ENCODE results near the gene SF3B2.
"Not testable (repeated sequence)": the region's sequence is repeated elsewhere in the genome, so short reads cannot be mapped to it uniquely, and the experiment has no call there.

SF3B2 gene, protein sequence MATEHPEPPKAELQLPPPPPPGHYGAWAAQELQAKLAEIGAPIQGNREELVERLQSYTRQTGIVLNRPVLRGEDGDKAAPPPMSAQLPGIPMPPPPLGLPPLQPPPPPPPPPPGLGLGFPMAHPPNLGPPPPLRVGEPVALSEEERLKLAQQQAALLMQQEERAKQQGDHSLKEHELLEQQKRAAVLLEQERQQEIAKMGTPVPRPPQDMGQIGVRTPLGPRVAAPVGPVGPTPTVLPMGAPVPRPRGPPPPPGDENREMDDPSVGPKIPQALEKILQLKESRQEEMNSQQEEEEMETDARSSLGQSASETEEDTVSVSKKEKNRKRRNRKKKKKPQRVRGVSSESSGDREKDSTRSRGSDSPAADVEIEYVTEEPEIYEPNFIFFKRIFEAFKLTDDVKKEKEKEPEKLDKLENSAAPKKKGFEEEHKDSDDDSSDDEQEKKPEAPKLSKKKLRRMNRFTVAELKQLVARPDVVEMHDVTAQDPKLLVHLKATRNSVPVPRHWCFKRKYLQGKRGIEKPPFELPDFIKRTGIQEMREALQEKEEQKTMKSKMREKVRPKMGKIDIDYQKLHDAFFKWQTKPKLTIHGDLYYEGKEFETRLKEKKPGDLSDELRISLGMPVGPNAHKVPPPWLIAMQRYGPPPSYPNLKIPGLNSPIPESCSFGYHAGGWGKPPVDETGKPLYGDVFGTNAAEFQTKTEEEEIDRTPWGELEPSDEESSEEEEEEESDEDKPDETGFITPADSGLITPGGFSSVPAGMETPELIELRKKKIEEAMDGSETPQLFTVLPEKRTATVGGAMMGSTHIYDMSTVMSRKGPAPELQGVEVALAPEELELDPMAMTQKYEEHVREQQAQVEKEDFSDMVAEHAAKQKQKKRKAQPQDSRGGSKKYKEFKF

DNA sequence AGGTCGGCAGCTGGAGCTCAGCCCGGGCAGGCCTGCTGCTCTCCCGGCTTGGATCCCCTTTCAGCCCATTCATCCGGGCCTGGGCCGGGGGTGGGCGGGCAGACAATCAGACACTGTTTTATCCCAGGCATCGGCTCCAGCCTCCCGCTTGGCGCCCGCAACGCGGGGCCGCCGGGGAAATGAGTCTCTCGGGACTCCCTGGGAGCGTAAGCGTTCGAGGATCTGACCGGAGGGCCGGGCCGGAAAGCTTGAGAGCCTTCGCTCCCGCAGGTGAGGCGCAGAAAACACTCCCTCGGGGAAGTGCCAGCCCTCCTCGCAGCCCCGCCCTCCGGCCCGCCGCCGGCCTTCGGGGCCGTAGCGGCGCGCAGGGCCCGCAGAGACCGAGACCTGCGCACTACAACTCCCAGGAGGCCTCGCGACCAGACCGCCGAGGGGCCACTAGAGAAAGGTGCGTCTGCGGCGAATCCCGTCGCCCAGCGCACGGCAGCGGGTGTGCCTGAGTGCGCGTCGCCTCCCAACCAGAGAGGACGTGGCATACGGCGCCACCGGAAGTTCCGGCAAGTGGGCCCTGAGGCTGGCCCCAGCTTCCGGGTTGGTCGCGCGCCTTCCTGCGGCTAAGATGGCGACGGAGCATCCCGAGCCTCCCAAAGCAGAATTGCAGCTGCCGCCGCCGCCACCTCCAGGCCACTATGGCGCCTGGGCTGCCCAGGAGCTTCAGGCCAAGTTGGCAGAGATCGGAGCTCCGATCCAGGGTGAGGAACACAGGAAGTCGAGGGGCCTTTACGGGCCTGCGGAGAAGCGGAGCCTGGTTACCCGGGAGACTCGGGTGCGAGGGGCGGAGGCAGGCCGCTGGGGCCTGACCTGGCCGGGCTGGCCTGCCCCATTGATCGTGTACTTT, at the start of gene SF3B2:
Gene SF3B2, plus strand, starts transcription at position 599 of the 898 bp plus-strand sequence. Its CDS starts 21 bp downstream, at position 620.
- peak; percentile 92 for DNase-seq

DNA sequence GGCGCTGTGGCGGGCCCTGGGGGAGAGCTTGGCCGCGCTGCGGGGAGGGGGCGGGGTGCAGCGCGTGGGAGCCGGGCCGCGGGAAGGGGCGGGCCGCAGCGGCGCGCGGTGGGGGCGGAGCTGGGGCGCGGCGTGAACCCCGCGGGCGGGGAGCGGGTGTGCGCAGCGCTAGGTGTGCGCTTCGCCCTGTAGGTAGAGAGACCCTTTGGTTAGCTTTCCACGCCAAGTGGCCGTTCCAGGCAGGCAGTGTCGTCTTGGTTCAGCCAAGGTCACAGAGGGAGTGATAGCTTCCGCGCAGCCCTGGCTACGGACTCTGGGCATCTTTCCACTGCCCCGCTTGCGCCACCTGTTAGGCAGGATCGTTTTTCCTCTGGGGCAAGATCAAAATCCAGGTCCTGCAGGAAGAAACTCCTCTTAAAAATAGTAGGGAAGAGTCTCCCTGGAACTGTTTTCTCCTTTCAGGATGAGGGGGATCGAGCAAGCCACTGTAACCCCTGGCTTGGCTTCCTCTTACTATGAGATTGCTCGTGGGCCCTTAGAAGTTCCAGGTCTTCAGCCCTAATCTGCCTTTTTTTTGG, 49.4 kb upstream of the SF3B2 start:
- no peak for DNase-seq

DNA sequence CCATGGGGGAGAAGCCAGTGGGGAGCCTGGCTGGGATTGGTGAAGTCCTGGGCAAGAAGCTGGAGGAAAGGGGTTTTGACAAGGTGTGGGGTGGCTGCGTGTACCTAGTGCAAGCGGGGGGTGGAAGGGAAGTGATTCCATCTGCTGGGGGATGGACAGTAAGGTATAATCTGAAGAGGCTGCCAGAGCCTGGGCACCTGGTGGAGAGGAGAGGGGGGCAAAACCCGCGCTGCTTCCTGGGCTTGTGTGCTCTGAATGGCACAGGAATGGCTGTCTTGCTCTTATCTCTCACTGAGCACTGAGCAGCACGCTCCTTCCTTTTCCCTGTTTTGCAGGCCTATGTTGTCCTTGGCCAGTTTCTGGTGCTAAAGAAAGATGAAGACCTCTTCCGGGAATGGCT, 48.9 kb upstream of the SF3B2 start:
- DNase-seq = no peak

DNA sequence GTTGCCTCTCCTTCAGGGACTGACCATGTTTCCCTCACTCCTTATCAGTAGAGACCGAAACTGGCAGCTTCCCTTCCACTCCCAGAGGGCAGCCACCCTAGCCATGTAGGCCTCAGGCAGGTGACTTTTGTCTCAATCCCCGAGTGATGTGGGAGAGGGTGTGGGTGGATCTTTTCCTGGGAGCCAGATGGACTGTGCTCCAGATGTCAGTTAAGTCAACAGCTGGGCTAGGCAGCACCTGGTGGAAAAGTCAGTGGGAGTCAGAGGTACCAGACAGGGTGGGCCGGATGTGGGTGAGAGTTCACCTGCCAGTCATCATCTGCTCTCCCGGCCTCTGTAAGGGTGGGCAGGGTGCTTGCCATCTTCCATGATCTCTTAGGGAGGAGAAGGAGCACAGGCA, 48.0 kb upstream of the SF3B2 start:
- no peak for DNase-seq

DNA sequence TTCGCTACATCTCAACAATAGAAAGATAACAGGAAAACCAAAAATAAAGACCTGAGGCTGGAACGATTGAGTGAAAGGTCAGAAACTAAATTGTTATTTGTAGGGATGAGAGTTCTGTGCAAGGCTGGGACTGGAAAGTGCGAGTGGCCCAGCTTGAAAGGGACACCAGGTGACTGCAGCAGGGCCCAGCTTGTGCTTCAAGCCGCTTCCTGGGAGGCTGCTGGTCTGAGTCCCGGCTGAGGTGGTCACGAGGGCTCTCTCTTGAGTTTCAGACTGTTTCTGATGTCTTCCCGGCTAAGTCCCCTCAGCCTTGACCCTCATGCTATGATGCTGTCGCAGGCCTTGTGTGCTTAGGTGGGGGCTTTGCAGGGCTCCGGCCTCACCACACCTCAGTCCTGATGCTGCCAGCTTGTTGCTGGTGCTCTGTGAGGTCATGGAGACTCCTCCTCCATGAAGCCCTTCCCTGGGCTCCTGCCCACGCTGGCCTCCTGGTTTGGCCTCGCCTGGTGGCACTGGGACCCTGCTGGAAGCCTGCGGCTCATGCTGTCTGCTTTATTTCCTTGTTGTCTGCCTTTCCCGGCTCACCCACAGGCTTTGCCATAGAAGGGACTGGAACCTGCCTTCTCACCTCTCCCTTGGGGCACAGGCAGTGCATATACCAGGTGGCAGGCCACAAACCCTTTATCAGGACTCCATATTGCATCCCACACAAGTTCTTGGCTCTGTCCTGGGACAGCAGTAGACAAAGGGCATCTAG, 45.9 kb upstream of the SF3B2 start:
- no peak for DNase-seq

DNA sequence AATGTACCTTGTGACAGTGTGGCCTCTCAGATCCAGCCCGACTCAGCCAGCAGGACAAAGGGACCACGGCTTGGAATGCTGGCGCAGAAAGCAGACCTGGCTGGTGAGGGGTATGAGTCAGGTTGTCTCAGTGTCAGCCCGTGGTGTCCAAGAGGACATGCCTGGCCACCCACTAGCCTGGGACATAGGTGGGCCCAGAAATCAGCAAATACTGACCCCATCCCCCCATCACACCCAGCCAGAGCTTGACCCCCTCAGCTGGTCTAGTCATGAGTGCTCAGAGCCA, 45.3 kb upstream of the SF3B2 start:
- no peak for DNase-seq

DNA sequence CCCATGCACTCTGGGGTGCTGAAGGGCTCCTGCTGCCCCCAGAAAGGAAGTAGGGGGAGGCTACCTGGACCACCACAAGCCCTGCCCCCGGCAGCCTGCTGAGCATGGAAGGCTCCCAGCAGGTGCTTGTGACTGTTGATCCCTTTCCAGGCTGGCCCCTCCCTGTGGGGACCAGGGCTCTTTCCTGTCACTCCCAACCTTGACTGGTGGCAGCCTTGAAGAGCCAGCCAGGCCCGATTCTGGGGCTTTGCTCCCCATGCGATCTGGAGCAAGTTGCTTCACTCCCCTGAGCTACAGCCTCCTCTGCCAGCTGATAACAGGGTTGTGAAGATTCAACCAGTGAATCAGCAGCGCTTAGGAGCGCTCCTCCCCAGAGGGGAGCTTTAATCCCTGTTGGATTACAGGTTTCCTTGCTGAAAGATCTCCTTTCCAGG, 44.9 kb upstream of the SF3B2 start:
- no peak for DNase-seq

DNA sequence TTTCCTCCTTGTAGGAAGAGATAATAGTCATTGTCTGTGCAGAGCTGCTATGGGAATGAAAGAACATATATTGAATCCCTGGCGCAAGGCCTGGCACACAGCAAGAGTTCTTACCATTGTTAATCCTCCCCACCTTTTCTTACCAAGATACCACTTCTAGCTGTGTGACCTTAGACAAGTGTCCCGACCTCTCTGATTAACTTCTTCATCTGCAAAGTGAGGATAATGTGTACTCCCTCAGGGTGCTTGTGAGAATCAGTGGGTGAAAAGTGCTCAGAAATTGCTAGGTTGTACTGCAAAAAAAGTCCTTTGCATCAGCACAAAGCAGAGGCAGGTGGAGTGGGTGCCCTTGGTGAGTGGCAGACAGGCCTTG, 44.1 kb upstream of the SF3B2 start:
- DNase-seq = no peak

DNA sequence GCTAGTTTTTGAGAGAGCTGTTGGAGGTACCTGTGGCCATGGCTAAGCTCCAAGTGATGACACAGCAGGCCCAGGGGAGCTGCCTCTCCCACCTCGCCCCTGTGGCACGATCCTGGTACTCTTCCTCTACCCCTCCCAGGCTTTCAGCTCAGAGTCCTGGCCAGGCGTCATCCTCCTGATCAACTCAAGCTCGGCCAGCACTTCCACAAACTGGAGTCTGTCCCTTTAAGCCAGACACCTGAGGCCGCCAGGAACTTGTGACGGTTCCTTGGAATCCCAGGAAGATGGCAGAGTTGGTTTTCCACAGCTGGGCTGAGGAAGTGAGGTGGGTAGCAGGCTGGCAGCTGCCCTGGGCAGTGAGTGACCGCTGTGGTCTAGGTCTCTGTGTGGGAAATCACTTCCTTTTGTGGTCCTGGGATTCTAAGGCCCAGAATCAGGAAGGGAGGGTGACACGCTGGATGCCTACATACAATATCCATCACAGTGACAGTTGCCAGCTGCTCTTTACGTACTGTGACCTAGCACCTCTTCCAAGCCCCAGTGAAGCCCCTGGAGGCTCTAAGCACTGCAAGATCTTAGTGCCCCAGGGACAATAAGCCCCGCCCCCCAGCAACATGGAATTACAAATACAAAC, 43.6 kb upstream of the SF3B2 start:
- peak; percentile 5 for DNase-seq

DNA sequence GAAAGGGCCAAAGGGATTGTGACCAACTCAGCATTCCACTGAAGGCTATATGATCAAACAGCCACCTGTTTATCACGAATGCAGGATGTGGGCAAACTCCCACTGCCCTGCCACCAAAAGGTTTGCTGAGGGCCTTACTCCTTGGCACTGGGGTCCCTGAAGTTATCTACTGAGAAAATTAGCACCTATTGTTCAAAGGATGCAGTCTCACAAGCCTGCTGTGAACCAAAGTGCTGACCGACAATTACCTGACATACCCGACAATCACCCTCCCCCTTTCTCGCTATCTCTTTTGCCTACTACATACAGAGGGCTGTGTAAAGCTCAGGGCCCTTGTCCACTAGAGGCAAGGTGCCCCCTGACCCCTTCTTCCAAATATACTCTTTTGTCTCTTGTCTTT, 42.1 kb upstream of the SF3B2 start:
- not testable (repeated sequence) for DNase-seq

DNA sequence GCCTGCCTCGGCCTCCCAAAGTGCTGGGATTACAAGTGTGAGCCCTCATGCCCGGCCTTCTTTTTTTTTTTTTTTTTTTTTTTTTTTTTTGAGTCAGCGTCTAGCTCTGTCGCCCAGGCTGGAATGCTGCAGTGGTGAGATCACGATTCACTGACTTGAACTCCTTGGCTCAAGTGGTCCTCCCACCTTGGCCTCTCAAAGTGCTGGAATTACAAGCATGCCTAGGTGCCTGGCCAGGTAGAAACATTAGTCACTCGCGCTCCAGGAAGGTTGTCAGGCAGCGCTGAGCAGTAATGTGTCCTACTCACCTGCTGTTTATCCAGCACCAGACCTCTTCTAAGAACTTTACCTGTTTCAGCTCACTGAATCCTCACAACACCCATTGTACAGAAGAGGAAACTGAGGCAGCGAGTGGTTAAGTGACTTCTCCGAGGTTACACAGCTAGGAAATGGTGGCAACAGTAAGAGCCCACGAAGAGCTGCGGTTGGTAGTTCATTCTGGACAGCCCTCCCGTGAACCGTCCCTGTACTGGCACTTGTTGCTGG, 40.9 kb upstream of the SF3B2 start:
- no peak for DNase-seq

DNA sequence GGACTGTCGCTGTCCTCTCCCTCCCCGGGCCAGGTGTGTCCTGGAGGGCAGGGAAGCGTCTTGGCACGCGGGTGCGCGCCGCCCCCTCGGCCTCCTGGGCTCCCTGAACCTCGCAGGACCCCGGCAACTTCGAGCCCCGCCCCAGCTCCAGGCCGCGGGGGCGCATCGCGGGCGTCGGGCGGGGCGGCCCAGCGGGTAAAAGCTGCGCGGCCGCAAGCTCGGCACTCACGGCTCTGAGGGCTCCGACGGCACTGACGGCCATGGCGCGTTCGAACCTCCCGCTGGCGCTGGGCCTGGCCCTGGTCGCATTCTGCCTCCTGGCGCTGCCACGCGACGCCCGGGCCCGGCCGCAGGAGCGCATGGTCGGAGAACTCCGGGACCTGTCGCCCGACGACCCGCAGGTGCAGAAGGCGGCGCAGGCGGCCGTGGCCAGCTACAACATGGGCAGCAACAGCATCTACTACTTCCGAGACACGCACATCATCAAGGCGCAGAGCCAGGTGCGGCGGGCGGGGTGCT, 40.3 kb upstream of the SF3B2 start, which contains the start of gene CST6:
Gene CST6, plus strand, starts transcription at position 224 of the 519 bp plus-strand sequence. Its CDS starts 37 bp downstream, at position 261.
- no peak for DNase-seq

DNA sequence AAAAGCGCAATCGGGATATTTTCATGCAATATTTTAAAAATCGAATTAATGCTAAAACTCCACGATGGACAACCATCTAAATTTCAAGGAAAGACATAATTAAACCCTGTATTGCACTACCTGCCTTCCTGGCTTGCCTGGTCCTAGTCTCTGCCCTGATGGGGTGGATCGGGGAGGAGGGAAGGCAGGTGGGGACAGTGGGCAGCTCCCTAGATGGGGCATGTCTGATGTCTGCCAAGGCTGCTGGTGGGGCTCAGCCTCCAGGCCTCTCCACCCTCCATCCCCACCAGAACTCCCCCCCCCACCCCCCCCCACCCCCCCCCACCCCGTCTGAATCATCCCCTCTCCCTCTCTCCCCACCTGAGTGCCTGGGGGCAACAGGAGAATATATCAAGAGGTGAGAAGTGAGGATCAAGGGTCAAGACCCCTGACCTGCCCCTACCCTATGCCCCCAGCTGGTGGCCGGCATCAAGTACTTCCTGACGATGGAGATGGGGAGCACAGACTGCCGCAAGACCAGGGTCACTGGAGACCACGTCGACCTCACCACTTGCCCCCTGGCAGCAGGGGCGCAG, 39.7 kb upstream of the SF3B2 start:
- no peak for DNase-seq

DNA sequence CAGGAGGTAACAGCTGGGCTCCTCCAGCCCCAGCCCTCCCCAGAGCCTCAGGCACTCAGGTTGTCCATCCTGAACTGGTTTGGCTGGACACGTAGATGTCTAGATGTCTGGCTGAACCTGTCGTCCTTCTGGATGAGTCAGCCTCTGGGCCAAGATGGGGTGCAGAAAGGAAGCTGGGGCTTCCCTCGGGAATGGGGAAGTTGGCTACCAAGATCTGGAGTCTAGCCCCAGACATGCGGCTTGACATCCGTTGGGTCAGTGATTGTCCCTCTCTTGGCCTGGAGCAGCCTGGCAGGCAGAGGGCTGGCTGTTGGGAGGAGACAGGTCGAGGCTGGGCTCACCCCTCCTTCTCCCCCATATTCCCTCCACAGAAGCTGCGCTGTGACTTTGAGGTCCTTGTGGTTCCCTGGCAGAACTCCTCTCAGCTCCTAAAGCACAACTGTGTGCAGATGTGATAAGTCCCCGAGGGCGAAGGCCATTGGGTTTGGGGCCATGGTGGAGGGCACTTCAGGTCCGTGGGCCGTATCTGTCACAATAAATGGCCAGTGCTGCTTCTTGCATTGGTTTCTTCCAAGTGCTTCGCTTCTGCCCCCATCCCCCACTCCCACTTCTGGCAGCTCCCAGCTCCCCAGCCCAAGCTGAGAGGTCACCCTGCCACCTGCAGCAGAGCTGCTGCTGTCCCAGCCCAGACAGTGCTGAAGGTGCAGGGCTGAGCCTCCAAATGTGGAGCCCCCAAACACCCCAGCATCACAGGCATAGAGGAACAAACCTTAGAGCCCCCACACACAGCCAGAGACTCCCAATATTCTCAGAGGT, 39.0 kb upstream of the SF3B2 start:
- DNase-seq = no peak

DNA sequence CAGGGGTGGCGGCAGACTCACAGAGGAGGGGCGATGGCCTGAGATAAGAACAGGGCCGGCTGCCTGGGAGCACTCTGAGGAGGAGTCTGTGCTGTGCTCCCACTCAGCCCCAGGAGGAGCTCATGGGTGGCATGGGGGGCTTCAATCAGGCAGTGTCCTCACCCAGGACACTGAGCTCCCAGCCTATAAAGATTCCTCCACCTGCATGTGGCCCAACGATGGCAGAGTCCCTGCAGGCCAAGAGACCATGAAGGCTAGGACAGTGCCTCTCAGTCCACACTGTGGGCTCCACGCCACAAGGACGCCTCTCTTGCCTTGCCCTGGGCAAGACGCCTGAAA, 38.4 kb upstream of the SF3B2 start:
- DNase-seq = no peak

DNA sequence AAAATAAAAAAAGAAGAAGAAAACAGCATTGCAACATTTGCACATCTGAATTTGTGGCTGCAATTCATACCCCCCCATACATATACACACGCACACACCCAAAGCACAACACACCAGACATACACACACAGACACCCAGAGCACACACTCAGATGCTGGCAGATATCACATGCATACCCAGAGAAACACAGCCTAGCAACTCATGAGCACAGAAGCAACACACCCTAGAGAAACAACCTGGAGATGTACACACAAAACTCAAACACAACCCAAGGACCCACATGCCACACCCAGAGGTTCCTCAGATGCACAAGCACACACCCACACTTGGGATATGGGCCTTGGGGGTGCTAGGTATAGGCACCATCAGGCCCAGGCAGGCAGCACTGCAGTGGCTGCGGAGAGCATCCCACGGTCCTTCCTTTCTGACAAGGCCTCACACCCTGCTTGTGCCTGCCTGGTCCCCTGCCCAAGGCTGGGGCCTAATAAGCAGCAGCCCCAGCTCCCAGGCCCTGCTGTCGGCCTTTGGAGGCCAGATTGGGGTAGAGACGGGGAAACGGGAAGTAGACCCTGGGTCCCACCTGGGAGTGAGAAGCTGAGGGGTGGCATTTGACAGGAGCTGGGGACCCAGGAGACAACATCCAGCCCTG, 37.2 kb upstream of the SF3B2 start:
- no peak for DNase-seq

DNA sequence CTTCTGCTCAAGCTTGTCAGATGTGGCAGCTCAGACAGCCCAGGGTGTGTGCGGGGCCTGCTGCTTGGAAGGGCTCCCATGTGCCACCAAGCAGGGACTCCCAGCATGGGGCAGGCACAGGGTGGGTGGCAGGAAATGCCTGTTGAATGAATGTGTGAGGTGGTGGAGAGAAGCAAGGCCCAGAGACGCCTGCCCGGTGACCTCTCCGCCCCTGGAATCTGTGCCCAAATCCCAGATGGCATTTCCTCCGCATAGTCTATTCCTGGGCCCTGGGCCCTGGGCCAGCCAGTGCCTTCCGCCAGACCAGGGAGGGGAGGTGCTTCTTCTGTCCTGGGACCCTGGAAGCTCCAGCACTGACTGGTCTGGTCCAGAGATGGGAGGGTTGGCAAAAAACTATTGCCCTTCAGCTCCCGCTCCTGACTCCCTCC, 36.7 kb upstream of the SF3B2 start:
- DNase-seq = no peak

DNA sequence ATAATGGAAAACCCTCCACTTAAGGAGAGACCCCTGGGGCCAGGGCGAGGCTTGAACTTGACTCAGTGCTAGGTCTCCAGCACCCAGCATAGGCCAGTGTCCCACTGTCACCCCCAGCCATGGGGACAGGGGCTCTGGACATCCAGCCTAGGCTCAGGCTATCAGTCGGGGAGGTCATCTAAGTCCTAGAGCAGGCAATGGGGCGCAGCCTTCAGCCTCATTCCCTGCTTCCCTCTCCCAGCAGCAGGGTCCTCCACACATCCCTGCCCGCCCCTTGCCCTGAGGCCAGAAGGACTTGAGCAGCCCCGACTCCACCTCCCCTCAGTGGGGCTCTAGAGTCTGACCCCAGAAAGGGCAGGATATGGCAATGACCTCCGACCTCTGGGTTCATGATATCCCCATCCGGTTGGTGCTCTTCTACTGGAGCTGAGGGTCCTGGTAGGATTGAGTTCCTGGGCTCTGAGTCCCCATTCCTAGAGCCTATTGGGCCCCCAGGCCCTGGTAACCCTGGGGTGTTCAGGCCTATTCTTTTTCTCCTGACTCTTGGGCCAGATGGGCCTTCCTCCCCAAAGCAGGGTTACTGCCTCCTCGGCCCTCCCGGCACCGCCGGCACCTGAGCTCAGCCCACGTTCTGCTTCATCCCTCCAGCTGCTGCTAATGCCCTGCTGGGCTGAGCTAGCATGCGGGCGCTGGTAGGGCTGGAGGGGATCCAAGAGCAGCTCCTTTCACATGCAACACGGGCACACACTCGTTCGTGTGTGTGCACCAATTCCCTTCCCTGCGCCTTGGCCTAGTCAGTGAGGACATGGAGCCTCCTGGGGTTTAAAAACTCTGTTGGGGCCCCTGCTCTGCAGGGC, 36.0 kb upstream of the SF3B2 start:
- DNase-seq = no peak
